Activated naive CD4-positive, alpha-beta T cell treated with Interleukin-2 at 50 U/mL for 16 hours (primary cell): ENCODE measurements around the gene MAML2.
A peak's percentile ranks its signal among the peaks of the same experiment; 100 is the strongest.

Experiments
- DNase-seq: peaks from one replicate; pipeline ENCODE4 v3.0.0-alpha.2; 2020

MAML2 gene

DNA sequence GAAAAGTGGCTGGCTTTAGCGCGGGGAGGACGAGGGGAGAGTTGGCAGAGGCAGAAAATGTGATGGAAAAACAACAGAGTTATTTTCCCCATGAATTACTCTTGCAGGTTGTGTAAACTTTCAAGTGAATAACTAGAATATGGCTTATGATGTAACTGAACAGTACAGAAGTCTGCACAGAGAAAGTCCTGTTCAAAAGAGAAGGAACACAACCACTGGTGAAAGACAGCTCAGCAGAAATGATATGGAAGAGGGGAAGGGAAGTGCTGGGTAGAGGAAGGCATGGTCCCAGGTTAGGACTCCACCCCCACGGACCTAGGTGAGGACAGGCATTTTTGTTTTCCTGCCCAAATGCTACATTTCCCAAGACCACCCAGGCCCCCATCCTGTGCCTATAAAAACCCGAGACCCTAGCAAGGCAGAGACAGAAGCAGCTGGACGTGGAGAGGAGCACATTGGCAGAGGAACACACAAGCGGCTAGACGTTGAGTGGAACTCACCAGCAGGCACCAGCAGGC is 77.7 kb downstream of the MAML2 start:
- DNase-seq = no peak

DNA sequence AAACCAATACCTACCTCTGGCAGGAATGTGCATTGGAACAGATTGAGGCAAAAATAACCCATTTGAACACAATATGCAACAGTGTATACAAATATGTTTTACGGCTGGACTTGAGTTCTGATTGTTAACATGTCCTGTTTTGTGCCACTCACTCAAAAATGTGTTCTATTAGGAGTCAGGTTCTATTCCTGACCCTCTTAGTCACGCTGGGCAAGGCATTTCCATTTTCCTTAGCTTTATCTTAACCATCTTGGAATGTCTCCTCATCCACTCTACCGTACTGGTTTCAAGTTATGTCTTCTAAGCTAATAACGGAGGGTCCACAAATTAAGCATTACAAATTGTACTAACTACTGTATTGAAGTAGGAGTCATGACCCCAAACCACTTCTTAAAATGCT is 78.6 kb downstream of the MAML2 start:
- DNase-seq = no peak

DNA sequence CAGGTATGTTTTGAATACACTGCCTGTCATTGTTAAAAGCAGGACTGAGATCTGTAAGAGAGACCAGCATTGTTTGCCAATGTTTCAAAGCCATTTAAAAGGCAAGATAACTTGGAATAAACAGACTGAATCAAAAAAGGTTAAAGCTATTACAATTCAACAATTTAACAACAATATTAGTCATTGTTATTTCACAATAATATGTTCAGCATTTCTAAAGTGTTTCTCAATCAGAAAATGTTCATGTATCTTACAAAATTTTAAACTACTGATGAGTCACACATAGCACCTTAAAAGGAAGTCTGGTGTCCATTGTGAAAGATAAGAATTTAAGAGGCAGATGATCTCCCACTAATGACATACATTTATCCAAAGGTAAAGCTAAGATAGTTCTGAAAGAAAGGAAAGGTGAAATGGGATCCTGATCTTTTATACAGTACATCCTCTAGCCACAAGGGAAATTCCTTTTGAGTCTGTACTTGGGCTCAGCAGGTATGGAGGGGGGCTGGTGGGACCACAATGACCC is 79.7 kb downstream of the MAML2 start:
- no peak for DNase-seq

DNA sequence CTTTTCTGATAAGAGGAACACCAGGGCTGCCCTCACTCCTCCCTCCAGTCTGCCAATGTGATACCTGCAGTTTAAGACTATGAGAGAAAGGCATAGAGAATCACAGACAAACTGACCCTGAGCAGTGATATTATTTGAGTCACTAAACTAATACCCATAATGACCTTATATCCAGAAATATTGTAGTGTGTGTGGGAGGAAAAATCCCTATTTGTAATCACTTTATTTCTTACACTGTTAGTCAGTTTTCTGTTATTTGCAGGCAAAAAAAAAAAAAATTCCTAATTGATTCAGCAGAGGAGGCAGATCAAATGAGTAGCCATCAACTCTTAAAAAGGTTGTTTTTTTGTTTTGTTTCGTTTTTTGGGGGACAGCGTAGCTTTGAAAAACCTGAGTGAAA is 82.5 kb downstream of the MAML2 start:
- DNase-seq = no peak

DNA sequence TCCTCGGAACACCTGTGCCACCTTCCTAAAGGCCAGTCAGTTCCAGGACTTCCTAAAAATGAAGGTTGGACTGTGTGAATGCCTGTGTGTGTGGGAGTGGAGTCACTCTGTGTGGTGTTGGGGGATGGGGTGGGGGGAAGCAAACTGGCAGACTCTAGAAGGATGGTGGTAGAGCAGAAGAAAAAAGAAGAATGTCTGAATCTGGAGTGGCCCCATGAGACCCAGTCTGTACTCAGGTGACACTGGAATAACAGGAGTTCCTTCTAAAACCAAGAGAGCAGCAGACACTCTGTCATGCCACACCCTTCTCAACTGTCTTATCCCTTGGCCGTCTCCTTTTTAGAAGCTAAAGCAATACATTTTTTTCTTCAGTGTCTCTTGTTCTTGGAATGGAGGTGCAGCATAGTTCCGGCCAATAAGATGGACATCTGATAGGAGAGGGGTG is 82.9 kb downstream of the MAML2 start:
- DNase-seq = no peak

DNA sequence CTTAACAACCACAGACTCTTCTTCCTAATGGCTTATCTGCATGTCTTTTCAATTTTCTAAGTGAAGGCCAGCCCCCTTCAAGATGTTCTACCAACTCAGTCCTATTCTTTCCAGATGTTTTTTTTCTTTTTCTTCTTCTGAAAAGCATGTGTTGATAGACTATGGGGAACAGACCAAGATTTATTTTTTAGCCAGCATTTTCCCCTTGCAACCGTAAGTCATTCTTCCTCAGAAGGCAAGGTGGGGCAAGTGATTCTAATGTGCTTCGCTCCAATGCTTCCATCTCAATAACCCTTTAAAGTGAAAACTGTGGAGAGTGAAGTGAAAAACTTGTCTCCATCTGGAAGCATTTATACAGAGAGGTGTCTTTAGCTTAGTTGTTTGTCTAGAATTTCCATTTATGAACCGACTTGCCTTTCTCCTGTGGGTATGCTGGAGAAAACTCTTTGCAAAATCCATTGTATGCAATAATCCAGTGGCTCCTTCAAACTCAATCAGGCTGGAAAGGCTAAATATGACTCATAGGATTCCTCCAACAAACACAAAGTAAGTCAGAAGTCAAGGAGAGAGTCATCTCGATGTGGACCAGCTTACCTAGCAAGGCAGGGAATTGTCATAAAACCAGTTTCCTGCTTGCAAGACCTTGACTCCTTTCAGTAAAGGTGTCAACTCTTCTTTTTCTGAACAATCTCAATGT is 83.7 kb downstream of the MAML2 start:
- no peak for DNase-seq

GRCh38 chr11:96257972-96258934 is 84.7 kb downstream of the MAML2 start:
- DNase-seq = peak; percentile 27

DNA sequence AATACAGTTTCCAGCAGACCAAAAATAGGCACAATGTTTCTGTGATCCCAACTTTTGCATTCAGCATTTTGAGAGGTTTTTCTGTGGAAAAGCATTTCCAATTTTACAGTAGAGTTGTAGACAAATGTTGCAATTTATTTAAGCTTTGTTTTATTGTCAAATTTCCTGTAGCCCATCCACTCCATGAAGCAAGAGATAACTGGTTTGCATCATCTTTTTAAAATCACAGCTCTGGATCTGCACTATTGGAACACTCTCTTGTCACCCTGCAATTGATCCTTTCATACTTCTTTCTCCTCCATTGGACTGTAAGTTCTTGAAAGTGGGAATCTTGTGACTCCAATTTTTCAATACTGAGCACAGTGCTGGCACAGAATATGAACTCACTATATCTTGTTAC is 86.0 kb downstream of the MAML2 start:
- no peak for DNase-seq

DNA sequence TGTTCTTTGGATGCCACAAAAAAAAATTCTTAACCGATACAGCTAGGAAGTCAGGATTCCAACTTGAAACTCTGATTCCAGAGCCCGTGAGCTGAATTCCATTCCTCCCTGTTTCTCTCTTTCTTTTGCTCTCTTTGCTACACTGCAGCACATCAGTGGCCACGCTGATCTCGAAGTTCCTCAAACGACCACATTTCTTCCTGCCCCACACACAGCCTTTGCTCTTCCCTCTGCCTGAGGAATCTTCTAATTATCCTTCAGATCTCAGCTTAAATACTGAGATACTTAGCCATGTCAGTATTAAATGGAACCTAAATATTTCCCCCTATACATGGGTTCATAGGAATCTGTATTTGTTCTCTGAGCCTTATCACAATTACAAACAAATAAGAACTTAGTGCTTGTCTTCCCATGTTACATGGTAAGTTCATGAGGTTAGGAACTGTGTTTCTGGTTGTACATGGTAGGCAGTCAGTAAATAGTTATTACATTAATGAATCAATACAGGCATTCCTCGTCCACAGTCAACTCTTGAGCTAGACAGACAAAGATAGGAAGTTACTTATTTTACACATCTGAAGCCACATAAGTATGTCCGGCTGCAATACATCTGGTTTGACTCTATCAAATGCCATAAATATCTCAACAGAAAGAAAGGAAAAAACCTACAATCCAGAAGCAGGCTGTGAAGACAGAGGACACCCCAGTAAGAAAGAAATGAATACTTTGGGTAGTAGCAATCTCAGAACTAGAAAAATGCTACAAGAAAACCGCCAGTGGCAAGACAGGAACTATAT is 86.6 kb downstream of the MAML2 start:
- DNase-seq = no peak

GRCh38 chr11:96254854-96255253 is 88.1 kb downstream of the MAML2 start:
- no peak for DNase-seq

DNA sequence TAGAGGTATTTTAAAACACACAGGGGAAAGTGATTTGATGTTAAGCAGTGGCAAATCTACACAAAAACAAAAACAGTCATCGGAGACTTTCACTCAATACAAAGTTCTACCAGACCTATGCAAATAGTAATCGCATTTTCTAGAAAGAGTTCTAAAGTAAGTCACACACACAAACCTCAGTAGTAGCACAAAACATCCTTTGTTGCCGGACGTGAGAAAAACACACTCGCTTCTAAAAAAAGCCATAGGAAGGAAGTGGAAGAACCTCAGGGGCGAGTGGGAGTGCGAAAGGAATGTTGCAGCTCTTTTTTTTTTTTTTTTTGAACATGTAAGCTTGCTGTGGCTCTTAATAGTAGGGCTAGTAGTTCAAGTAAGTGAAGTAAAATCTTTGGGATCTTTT is 88.9 kb downstream of the MAML2 start:
- DNase-seq = peak; percentile 12

- DNase-seq = no peak
Observed at GRCh38 chr11:96246718-96247552, 96.1 kb downstream of the MAML2 start.

GRCh38 chr11:96242971-96243647 is 99.9 kb downstream of the MAML2 start:
- DNase-seq = peak; percentile 76

- DNase-seq = no peak
Observed at GRCh38 chr11:96242191-96242847, 100.7 kb downstream of the MAML2 start.

- DNase-seq = no peak
Observed at GRCh38 chr11:96241331-96241841, 101.6 kb downstream of the MAML2 start.

- no peak for DNase-seq
Observed at GRCh38 chr11:96238563-96239135, 104.3 kb downstream of the MAML2 start.

DNA sequence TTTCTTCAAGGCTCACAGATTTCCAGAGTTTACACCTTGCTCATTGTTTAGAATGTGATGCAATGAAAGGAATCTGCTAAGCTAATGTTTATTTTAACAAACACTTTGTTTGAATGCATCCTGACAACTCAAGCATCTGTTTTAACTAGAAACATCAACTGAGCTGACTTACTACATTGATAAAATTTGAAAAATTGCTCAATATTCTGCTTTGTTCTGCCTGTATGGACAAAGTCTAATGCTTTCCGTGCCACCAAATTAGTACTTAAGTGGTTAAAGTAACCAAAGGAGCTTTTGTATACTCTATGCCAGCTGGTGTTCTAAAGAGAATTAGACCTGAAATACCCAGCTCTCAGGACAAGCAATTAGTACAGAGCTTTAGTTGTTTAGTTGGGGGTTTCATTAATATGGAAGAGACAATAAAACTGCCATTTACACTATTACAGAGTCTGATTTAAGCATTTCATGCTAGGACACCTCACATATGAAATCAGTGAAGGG is 105.2 kb downstream of the MAML2 start:
- DNase-seq = no peak

- peak; percentile 68 for DNase-seq
Observed at GRCh38 chr11:96235751-96236150, 107.2 kb downstream of the MAML2 start.

DNA sequence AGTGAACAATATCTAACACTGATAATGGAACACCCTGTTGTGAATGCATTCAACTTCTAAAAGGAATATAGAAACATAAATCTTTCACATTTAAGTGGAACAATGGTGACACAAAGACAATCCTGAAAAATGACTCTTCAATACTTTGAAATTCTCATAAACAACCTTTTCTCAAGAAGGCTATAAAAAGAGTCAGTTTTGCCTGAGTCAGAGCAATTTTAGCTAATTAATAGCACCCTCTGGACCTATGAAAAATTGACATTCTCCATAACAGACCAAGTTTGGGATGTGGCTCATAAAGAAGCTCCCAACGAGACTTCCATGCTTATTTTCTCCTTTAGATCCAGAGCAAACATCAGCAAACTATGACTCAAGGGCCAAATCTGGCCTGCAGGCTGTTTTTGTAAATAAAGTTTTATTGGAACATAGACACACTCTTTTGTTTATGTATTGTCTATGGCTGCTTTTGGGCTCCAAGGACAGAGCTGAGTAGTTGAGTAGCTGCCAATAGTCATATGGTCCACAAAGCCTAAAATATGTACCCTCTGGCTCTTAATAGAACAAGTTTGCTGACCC is 108.0 kb downstream of the MAML2 start:
- no peak for DNase-seq
